Astrocyte of the spinal cord (primary cell): Measurements from ENCODE around the gene TARM1.

Source experiments
- DNase-seq: peaks from one replicate; pipeline ENCODE4 v3.0.0; 2011; ENCODE audit warnings: low read depth, low spot score
- H3K4me3 ChIP-seq: 2 replicates; pipeline ENCODE4 v1.5.1; 2011; ENCODE audit warnings: low read depth, mild to moderate bottlenecking, low read length, moderate library complexity
- in situ Hi-C: cut with HindIII; loops from 2 replicates; pipeline ENCODE4 v1.10.0; 2017; ENCODE audit warnings: low sequenced_read_pairs
- TF ChIP-seq, protein P1 (sequence below): IDR thresholded peaks from 2 replicates; pipeline ENCODE4 v1.5.1; 2012; ENCODE audit warnings: low read depth, mild to moderate bottlenecking, low read length, inconsistent platforms

Gene TARM1

GRCh38 chr19:54081032-54081431 lies at the start of gene TARM1:
Gene TARM1 (minus strand): TSS chr19:54081365. CDS start chr19:54081340, 25 bp downstream.
- in situ Hi-C loops = no loop called here
- no peak within 1 kb of the TSS for H3K4me3 ChIP-seq
- no peak for DNase-seq
- TF ChIP-seq, protein P1, sequence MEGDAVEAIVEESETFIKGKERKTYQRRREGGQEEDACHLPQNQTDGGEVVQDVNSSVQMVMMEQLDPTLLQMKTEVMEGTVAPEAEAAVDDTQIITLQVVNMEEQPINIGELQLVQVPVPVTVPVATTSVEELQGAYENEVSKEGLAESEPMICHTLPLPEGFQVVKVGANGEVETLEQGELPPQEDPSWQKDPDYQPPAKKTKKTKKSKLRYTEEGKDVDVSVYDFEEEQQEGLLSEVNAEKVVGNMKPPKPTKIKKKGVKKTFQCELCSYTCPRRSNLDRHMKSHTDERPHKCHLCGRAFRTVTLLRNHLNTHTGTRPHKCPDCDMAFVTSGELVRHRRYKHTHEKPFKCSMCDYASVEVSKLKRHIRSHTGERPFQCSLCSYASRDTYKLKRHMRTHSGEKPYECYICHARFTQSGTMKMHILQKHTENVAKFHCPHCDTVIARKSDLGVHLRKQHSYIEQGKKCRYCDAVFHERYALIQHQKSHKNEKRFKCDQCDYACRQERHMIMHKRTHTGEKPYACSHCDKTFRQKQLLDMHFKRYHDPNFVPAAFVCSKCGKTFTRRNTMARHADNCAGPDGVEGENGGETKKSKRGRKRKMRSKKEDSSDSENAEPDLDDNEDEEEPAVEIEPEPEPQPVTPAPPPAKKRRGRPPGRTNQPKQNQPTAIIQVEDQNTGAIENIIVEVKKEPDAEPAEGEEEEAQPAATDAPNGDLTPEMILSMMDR = no peak

- in situ Hi-C loops = no loop called here
- no peak overlapping the region for H3K4me3 ChIP-seq
- TF ChIP-seq, protein P1 = no peak
- no peak for DNase-seq
These were observed 48.4 kb upstream of the TARM1 start for GRCh38 chr19:54129617-54129996.

DNA sequence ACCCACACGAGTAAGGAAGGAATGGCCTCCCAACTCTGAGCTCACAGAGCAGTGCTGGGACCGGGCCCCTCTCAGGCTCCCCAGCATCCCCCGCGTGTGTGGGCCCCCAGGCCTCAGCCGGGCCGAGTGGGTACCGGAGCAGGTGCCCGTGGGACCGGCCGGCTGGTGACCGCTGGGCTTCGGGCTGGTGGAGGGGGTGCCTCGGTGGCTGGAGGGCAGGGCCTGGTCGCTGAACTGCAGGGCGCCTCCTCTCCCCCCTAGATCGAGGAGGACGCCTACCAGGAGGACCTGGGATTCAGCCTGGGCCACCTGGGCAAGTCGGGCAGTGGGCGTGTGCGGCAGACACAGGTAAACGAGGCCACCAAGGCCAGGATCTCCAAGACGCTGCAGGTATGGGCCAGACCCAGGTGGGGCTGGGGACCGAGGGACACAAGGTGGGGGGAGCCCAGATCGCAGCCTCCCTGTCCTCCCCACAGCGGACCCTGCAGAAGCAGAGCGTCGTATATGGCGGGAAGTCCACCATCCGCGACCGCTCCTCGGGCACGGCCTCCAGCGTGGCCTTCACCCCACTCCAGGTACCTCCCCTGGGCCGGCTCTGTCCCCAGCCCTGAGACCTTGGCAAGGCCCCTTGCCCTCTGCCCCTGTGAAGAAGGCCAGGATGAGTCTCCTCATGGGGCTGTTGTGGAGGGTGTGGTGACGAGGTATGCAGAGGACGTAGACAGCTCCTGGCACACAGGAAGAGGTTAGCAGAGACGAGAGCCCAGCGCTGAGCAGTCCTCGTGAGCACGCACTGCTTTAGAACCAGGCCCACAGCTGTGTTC lies 47.8 kb upstream of the TARM1 start:
- DNase-seq = no peak
- TF ChIP-seq, protein P1 = no peak
- no peak overlapping the region for H3K4me3 ChIP-seq
- in situ Hi-C loops = no loop called here

- in situ Hi-C loops = no loop called here
- TF ChIP-seq, protein P1 = no peak
- H3K4me3 ChIP-seq = no peak overlapping the region
- no peak for DNase-seq
These were observed 47.2 kb upstream of the TARM1 start for GRCh38 chr19:54128441-54128725.

- TF ChIP-seq, protein P1 = no peak
- no peak for DNase-seq
- H3K4me3 ChIP-seq = no peak overlapping the region
- in situ Hi-C loops = no loop called here
These were observed 46.7 kb upstream of the TARM1 start for GRCh38 chr19:54127688-54128440.

DNA sequence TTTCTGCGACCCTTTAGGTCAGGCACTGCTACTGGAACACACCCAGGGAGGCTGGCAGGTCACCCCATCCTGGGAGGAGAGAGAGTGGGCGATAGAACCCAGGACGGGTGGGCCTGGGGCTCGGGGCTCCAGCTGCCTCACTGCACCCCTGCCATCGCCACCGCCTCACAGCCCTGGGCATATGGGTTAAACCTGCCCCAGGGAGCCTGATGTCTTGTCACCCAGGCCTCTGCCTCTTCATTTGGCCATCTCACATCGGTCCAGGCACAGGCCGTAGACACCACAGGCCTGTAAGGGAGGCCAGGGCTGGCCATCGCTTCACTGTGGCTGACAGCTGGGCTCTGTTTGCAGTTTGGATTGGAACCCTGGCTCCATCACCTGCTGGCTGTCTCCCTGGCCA lies 44.5 kb upstream of the TARM1 start:
- DNase-seq = no peak
- no peak overlapping the region for H3K4me3 ChIP-seq
- TF ChIP-seq, protein P1 = no peak
- in situ Hi-C loops = no loop called here
